H9 (cell line): ENCODE results near the gene PRKCA. TPM values are rescaled to one million over a fixed set of nuclear protein-coding genes. Genes with fewer than 3 reads are reported as not detected.
A peak's percentile ranks its signal among the peaks of the same experiment; 100 is the strongest.

Experiments used
- DNase-seq: peaks from one replicate; pipeline ENCODE4 v3.0.0-alpha.2; 2017
- H2AFZ ChIP-seq: one replicate; pipeline ENCODE4 v1.6.1; 2013; ENCODE audit warnings: mild to moderate bottlenecking, low read length, control low read depth, moderate library complexity
- H2AK5ac ChIP-seq: 2 replicates; pipeline ENCODE4 v1.6.1; 2013; ENCODE audit warnings: low read length, control low read depth, mixed read lengths; ENCODE audit not compliant: insufficient read length
- H2BK120ac ChIP-seq: one replicate; pipeline ENCODE4 v1.6.1; 2013; ENCODE audit warnings: low read depth, mild to moderate bottlenecking, low read length, control low read depth, inconsistent platforms; ENCODE audit not compliant: poor library complexity, severe bottlenecking
- H2BK12ac ChIP-seq: 2 replicates; pipeline ENCODE4 v1.6.1; 2013; ENCODE audit warnings: low read length, control low read depth, mixed read lengths, low read depth; ENCODE audit not compliant: insufficient read length
- H2BK15ac ChIP-seq: 2 replicates; pipeline ENCODE4 v1.6.1; 2013; ENCODE audit warnings: low read depth, low read length, control low read depth
- H2BK20ac ChIP-seq: one replicate; pipeline ENCODE4 v1.6.1; 2013; ENCODE audit warnings: low read depth, mild to moderate bottlenecking, low read length, control low read depth, inconsistent platforms; ENCODE audit not compliant: poor library complexity, severe bottlenecking
- H2BK5ac ChIP-seq: 2 replicates; pipeline ENCODE4 v1.6.1; 2013; ENCODE audit warnings: low read length, control low read depth, mixed read lengths; ENCODE audit not compliant: insufficient read length
- H3K14ac ChIP-seq: 2 replicates; pipeline ENCODE4 v1.6.1; 2013; ENCODE audit warnings: low read length, control low read depth; ENCODE audit not compliant: insufficient read depth
- H3K18ac ChIP-seq: 2 replicates; pipeline ENCODE4 v1.6.1; 2013; ENCODE audit warnings: low read depth, mild to moderate bottlenecking, mixed read lengths, low read length, control low read depth; ENCODE audit not compliant: insufficient read length
- H3K23ac ChIP-seq: 2 replicates; pipeline ENCODE4 v1.6.1; 2013; ENCODE audit warnings: low read length, control low read depth, mixed read lengths, low read depth; ENCODE audit not compliant: insufficient read length
- H3K23me2 ChIP-seq: 2 replicates; pipeline ENCODE4 v1.6.1; 2013; ENCODE audit warnings: low read depth, mild to moderate bottlenecking, mixed read lengths, low read length, control low read depth; ENCODE audit not compliant: insufficient read length, poor library complexity, severe bottlenecking
- H3K27ac ChIP-seq: 2 replicates; pipeline ENCODE4 v1.5.1; 2013; ENCODE audit warnings: low read length, control low read depth, mixed read lengths, low read depth; ENCODE audit not compliant: insufficient read length
- H3K27me3 ChIP-seq: 2 replicates; pipeline ENCODE4 v1.6.1; 2013; ENCODE audit warnings: low read length, control low read depth, inconsistent platforms; ENCODE audit not compliant: insufficient read depth
- H3K4ac ChIP-seq: 2 replicates; pipeline ENCODE4 v1.6.1; 2013; ENCODE audit warnings: low read depth, mild to moderate bottlenecking, control low read depth, inconsistent platforms, low read length, moderate library complexity
- H3K4me1 ChIP-seq: 2 replicates; pipeline ENCODE4 v1.6.1; 2013; ENCODE audit warnings: low read length, control low read depth, inconsistent platforms; ENCODE audit not compliant: insufficient read depth
- H3K4me2 ChIP-seq: 2 replicates; pipeline ENCODE4 v1.6.1; 2013; ENCODE audit warnings: low read length, control low read depth, mixed read lengths; ENCODE audit not compliant: insufficient read length, insufficient read depth
- H3K56ac ChIP-seq: 2 replicates; pipeline ENCODE4 v1.6.1; 2013; ENCODE audit warnings: low read depth, mild to moderate bottlenecking, mixed read lengths, low read length, control low read depth; ENCODE audit not compliant: insufficient read length
- H3K79me1 ChIP-seq: 2 replicates; pipeline ENCODE4 v1.6.1; 2013; ENCODE audit warnings: low read depth, mild to moderate bottlenecking, moderate library complexity, low read length, control low read depth, inconsistent platforms; ENCODE audit not compliant: insufficient read depth, poor library complexity, severe bottlenecking
- H3K79me2 ChIP-seq: 2 replicates; pipeline ENCODE4 v1.6.1; 2013; ENCODE audit warnings: low read length, control low read depth, inconsistent platforms; ENCODE audit not compliant: insufficient read depth
- H3K9ac ChIP-seq: 2 replicates; pipeline ENCODE4 v1.6.1; 2013; ENCODE audit warnings: low read length, control low read depth, mixed read lengths; ENCODE audit not compliant: insufficient read length; ENCODE audit errors: extremely low read depth
- H3K9me3 ChIP-seq: one replicate; pipeline ENCODE4 v1.6.1; 2013; ENCODE audit warnings: low read depth, low read length, inconsistent platforms; ENCODE audit not compliant: control insufficient read depth
- H3T11ph ChIP-seq: one replicate; pipeline ENCODE4 v1.6.1; 2013; ENCODE audit warnings: mild to moderate bottlenecking, low read length, control low read depth, inconsistent platforms
- H4K20me1 ChIP-seq: one replicate; pipeline ENCODE4 v1.6.1; 2013; ENCODE audit not compliant: control insufficient read depth, insufficient read length, insufficient read depth
- H4K5ac ChIP-seq: 2 replicates; pipeline ENCODE4 v1.6.1; 2013; ENCODE audit warnings: low read depth, mild to moderate bottlenecking, mixed read lengths, low read length, control low read depth; ENCODE audit not compliant: insufficient read length
- H4K8ac ChIP-seq: replicated peaks from 2 replicates; pipeline ENCODE4 v1.6.1; 2013; ENCODE audit warnings: low read length, control low read depth, mixed read lengths, low read depth; ENCODE audit not compliant: insufficient read length
- H4K91ac ChIP-seq: 2 replicates; pipeline ENCODE4 v1.6.1; 2013; ENCODE audit warnings: low read depth, mild to moderate bottlenecking, moderate library complexity, mixed read lengths, low read length, control low read depth; ENCODE audit not compliant: insufficient read length
- H3K27ac Mint-ChIP-seq, 3 experiments: 2 replicates in 2 of 3; 3 replicates in 1 of 3; pipeline ENCODE4 v1.8.0; 2020 to 2021; ENCODE audit warnings: mixed read lengths in 3 of 3, mild to moderate bottlenecking in 1 of 3, moderate library complexity in 1 of 3
- H3K27me3 Mint-ChIP-seq: 2 replicates; pipeline ENCODE4 v1.8.0; 2021; ENCODE audit warnings: low read depth, mild to moderate bottlenecking, moderate library complexity, mixed read lengths
- H3K36me3 Mint-ChIP-seq, 3 experiments: 2 replicates in 2 of 3; 3 replicates in 1 of 3; pipeline ENCODE4 v1.8.0; 2020 to 2021; ENCODE audit warnings: low read depth in 3 of 3, mixed read lengths in 3 of 3; ENCODE audit not compliant: insufficient read depth in 1 of 3
- H3K4me1 Mint-ChIP-seq, 2 experiments: 2 replicates each; pipeline ENCODE4 v1.8.0; 2020; ENCODE audit warnings: mixed read lengths in 2 of 2
- H3K4me3 Mint-ChIP-seq, 2 experiments: 2 replicates in 1 of 2; 3 replicates in 1 of 2; pipeline ENCODE4 v1.8.0; 2020 to 2021; ENCODE audit warnings: mild to moderate bottlenecking in 2 of 2, mixed read lengths in 2 of 2, moderate library complexity in 1 of 2
- H3K9me3 Mint-ChIP-seq, 2 experiments: 2 replicates in 1 of 2; 3 replicates in 1 of 2; pipeline ENCODE4 v1.8.0; 2020; ENCODE audit warnings: mild to moderate bottlenecking in 2 of 2, mixed read lengths in 2 of 2, moderate library complexity in 1 of 2
- WGBS: extraction: QIAGEN DNeasy Blood & Tissue Kit; methylation state at CpG from one replicate; pipeline ENCODE4 v1.1.7; 2013; ENCODE audit warnings: missing lambda C conversion rate, low lambda C conversion rate, mixed read lengths; ENCODE audit not compliant: insufficient read length; ENCODE audit errors: extremely low coverage; 5-methylcytosine and 5-hydroxymethylcytosine counted together
- total RNA-seq: library from RNA; stranded (reverse); gene quantifications from 2 replicates; pipeline ENCODE4 v1.2.1, GENCODE V29; 2021
- TF ChIP-seq, protein P1 (sequence below): fragments of 200-600 bp; sonication (generic); conservative IDR thresholded peaks from 3 replicates; pipeline ENCODE4 v1.8.0; 2021; ENCODE audit warnings: antibody characterized with exemption, mild to moderate bottlenecking

Gene PRKCA
- total RNA-seq, 1 experiment from 2014 or later: 10.5 TPM

DNA sequence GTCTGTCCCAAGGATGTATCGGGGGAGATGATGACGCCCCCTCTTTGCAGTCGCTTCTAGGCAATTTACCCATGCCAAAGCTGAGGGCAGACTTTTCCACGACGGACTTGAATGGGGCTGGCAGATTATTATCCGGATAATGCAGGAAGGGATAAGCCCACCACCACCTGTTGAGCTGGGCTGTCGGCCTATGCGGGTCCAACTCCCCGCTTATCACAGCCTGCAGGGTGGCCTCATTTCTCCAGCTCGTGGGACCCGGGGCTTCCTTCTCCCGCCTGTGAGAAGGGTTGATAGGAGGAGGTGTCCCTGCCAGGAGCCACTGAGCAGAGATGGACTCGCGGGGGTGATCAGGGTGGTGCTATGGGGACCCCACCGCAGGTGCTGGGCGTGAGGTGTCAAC is 533.1 kb downstream of the PRKCA start:
- H4K8ac ChIP-seq: no peak overlapping the region
- no peak overlapping the region for H2BK12ac ChIP-seq
- no peak overlapping the region for H3K27ac ChIP-seq
- TF ChIP-seq, protein P1, sequence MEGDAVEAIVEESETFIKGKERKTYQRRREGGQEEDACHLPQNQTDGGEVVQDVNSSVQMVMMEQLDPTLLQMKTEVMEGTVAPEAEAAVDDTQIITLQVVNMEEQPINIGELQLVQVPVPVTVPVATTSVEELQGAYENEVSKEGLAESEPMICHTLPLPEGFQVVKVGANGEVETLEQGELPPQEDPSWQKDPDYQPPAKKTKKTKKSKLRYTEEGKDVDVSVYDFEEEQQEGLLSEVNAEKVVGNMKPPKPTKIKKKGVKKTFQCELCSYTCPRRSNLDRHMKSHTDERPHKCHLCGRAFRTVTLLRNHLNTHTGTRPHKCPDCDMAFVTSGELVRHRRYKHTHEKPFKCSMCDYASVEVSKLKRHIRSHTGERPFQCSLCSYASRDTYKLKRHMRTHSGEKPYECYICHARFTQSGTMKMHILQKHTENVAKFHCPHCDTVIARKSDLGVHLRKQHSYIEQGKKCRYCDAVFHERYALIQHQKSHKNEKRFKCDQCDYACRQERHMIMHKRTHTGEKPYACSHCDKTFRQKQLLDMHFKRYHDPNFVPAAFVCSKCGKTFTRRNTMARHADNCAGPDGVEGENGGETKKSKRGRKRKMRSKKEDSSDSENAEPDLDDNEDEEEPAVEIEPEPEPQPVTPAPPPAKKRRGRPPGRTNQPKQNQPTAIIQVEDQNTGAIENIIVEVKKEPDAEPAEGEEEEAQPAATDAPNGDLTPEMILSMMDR: no peak
- Mint-ChIP-seq H3K9me3 (no peaks in the 10 kb centered on the region; a peak in 1 of 5 replicates), H3K4me1 (peaks cover 6 to 9% of the 10 kb centered on the region in 2 experiments), H3K27me3 (peaks cover 55% of the 10 kb centered on the region), H3K4me3 (peak overlapping the region; percentile 44 to 66), H3K27ac (no peak overlapping the region), H3K36me3 (no peaks in the 10 kb centered on the region)
- no peak overlapping the region for H2BK5ac ChIP-seq
- no peak overlapping the region for H2BK20ac ChIP-seq
- H3K4me2 ChIP-seq: peak overlapping the region; percentile 40
- no peak overlapping the region for H4K5ac ChIP-seq
- no peak overlapping the region for H3K18ac ChIP-seq
- no peak overlapping the region for H3T11ph ChIP-seq
- no peak overlapping the region for H3K9ac ChIP-seq
- no peak overlapping the region for H2AFZ ChIP-seq
- peaks cover 5% of the 10 kb centered on the region for H3K23me2 ChIP-seq
- H3K79me1 ChIP-seq: no peaks in the 10 kb centered on the region
- H3K23ac ChIP-seq: no peak overlapping the region
- no peaks in the 10 kb centered on the region for H3K9me3 ChIP-seq
- H4K91ac ChIP-seq: no peak overlapping the region
- no peak overlapping the region for H3K4ac ChIP-seq
- no peaks in the 10 kb centered on the region for H3K27me3 ChIP-seq
- no peak for DNase-seq
- no peaks in the 10 kb centered on the region for H3K79me2 ChIP-seq
- no CpG with 5 or more reads among the region's 16 CpGs for WGBS
- H3K56ac ChIP-seq: no peak overlapping the region
- no peaks in the 10 kb centered on the region for H4K20me1 ChIP-seq
- no peak overlapping the region for H2BK120ac ChIP-seq
- H2AK5ac ChIP-seq: no peak overlapping the region
- H3K4me1 ChIP-seq: peaks cover 3% of the 10 kb centered on the region; the same call in 1 of the 2 replicates
- no peak overlapping the region for H3K14ac ChIP-seq
- H2BK15ac ChIP-seq: no peak overlapping the region
